Memory B cell (primary cell): ENCODE measurements around the gene TMEM108.

Experiments used
- ATAC-seq: fragments of 150-1000 bp; cut with Tn5 transposase; 2 replicates; pipeline ENCODE4 v1.10.0; 2021; ENCODE audit warnings: low read depth, mild to moderate bottlenecking, moderate library complexity
- DNase-seq, 2 donors: peaks; one replicate each; pipeline ENCODE4 v3.0.0; 2022; ENCODE audit warnings: low spot score in 2 of 2
- H3K27ac Mint-ChIP-seq: one replicate; pipeline ENCODE4 v1.8.0; 2022; ENCODE audit warnings: mild to moderate bottlenecking, moderate library complexity, mixed read lengths
- H3K27me3 Mint-ChIP-seq: one replicate; pipeline ENCODE4 v1.8.0; 2022; ENCODE audit warnings: mixed read lengths
- H3K36me3 Mint-ChIP-seq: one replicate; pipeline ENCODE4 v1.8.0; 2022; ENCODE audit warnings: mild to moderate bottlenecking, mixed read lengths
- H3K4me1 Mint-ChIP-seq: one replicate; pipeline ENCODE4 v1.8.0; 2022; ENCODE audit warnings: mixed read lengths
- H3K4me3 Mint-ChIP-seq: one replicate; pipeline ENCODE4 v1.8.0; 2022; ENCODE audit warnings: mild to moderate bottlenecking, moderate library complexity, mixed read lengths
- H3K9me3 Mint-ChIP-seq: one replicate; pipeline ENCODE4 v1.8.0; 2022; ENCODE audit warnings: mixed read lengths

Gene TMEM108

GRCh38 chr3:133317866-133318265 lies 279.7 kb downstream of the TMEM108 start:
- no peak overlapping the region for H3K27ac Mint-ChIP-seq

DNA sequence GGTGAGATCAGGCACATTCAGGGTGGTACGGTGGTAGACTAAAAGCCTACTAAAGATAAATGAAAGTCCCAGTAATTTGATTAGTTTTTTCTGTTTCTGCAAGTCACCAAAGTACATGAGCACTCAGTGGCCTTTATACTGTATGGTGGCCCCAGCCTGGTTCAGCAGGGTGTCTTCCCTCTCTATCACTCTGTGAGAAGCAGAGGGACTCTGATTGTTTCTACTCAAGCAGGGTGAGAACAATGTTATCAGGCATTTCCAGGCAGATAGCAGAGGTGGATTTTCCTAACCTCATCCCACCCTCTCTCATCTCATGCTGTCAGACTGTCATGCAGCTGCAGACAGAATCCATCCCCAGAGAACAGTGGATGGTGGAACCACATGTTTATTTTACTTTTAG lies 290.2 kb downstream of the TMEM108 start:
- no peak for ATAC-seq
- peaks cover 8% of the 10 kb centered on the region for H3K9me3 Mint-ChIP-seq
- no peaks in the 10 kb centered on the region for H3K27me3 Mint-ChIP-seq
- no peak overlapping the region for H3K27ac Mint-ChIP-seq
- no peaks in the 10 kb centered on the region for H3K4me1 Mint-ChIP-seq
- no peak overlapping the region for H3K4me3 Mint-ChIP-seq
- H3K36me3 Mint-ChIP-seq, result no peaks in the 10 kb centered on the region
- no peak for DNase-seq

More at GRCh38 chr3:133317866-133318265, 279.7 kb downstream of the TMEM108 start:
- peaks cover 7% of the 10 kb centered on the region for H3K27me3 Mint-ChIP-seq
- no peak overlapping the region for H3K4me3 Mint-ChIP-seq
- ATAC-seq (no peak), DNase-seq (no peak)
- peaks cover 2% of the 10 kb centered on the region for H3K36me3 Mint-ChIP-seq
- peaks cover 13% of the 10 kb centered on the region for H3K9me3 Mint-ChIP-seq
- no peaks in the 10 kb centered on the region for H3K4me1 Mint-ChIP-seq

GRCh38 chr3:133329626-133330025 lies 291.4 kb downstream of the TMEM108 start:
- Mint-ChIP-seq H3K27me3 (peaks cover 3% of the 10 kb centered on the region), H3K4me1 (no peaks in the 10 kb centered on the region), H3K9me3 (no peaks in the 10 kb centered on the region), H3K27ac (no peak overlapping the region), H3K36me3 (no peaks in the 10 kb centered on the region), H3K4me3 (no peak overlapping the region)
- DNase-seq (no peak), ATAC-seq (no peak)

DNA sequence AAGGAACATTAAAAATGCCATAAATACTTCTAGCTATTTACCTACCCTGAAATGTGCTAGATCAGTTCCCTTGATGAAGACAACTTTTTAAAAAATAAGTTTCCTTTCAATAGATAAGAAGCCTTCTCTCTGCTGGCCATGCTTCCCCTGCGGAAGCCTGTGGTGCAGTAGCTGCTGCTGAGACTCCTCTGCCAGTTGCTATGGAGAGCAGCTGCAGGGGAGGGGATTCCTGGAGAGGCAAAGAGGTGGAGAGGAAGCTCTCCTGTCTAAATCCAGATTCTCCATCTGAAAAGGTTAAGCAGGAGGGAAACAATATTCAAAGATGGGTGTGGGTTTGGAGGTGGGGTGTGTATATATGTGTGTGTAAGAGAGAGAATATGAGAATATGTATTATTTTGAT lies 291.9 kb downstream of the TMEM108 start:
- Mint-ChIP-seq H3K27ac (no peak overlapping the region), H3K4me3 (no peak overlapping the region), H3K27me3 (peaks cover 3% of the 10 kb centered on the region), H3K4me1 (no peaks in the 10 kb centered on the region), H3K36me3 (no peaks in the 10 kb centered on the region), H3K9me3 (no peaks in the 10 kb centered on the region)
- ATAC-seq (no peak), DNase-seq (no peak)

GRCh38 chr3:133330522-133330921 lies 292.3 kb downstream of the TMEM108 start:
- ATAC-seq (no peak), DNase-seq (no peak)
- no peaks in the 10 kb centered on the region for H3K4me1 Mint-ChIP-seq
- no peaks in the 10 kb centered on the region for H3K36me3 Mint-ChIP-seq
- H3K27ac Mint-ChIP-seq, result no peak overlapping the region
- H3K4me3 Mint-ChIP-seq, result no peak overlapping the region
- H3K9me3 Mint-ChIP-seq, result no peaks in the 10 kb centered on the region
- H3K27me3 Mint-ChIP-seq, result peaks cover 3% of the 10 kb centered on the region

DNA sequence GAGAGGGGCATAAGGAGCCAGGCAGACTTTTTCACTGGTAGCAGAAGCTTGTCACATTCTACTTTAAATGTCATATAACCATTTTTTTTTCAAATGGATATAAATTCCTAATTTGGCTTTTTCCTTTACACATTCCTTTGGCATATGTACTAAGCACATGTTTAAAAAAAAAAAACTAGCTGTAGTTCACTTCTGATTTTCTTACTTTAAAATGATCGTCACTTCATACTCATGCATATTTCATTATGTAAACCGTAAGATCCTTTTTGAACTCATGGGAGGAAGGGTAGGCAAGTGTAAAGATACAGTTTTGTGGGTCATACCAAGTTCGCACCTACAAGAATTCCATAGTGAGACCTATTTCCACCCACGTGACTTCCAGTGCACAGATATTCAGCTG lies 316.5 kb downstream of the TMEM108 start:
- Mint-ChIP-seq H3K9me3 (peaks cover 4% of the 10 kb centered on the region), H3K36me3 (no peaks in the 10 kb centered on the region), H3K27me3 (peaks cover 10% of the 10 kb centered on the region), H3K4me3 (no peak overlapping the region), H3K27ac (no peak overlapping the region), H3K4me1 (no peaks in the 10 kb centered on the region)
- DNase-seq (no peak), ATAC-seq (no peak)

DNA sequence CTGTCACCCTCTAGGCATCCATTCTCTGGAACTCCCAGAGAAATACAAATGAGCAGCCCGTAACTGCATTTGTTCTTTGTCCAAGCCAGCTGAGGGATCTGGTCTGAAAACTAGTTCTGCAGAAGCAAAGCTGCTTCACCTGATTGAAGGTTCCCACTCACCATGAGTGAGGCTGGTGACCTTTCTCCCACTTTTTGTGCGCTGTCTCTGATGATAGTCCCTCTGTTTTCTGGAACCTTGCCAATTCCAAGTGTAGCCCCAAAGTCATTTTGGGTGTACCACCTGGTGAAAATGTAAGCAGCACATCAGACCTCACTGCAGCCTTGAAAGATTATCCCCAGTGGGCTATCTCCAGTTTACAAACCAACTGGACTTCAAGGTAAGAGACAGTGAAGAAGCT lies 322.3 kb downstream of the TMEM108 start:
- H3K4me1 Mint-ChIP-seq, result no peaks in the 10 kb centered on the region
- no peak overlapping the region for H3K4me3 Mint-ChIP-seq
- peaks cover 4% of the 10 kb centered on the region for H3K9me3 Mint-ChIP-seq
- peaks cover 9% of the 10 kb centered on the region for H3K27me3 Mint-ChIP-seq
- no peak for ATAC-seq
- no peak overlapping the region for H3K27ac Mint-ChIP-seq
- H3K36me3 Mint-ChIP-seq, result no peaks in the 10 kb centered on the region
- no peak for DNase-seq

DNA sequence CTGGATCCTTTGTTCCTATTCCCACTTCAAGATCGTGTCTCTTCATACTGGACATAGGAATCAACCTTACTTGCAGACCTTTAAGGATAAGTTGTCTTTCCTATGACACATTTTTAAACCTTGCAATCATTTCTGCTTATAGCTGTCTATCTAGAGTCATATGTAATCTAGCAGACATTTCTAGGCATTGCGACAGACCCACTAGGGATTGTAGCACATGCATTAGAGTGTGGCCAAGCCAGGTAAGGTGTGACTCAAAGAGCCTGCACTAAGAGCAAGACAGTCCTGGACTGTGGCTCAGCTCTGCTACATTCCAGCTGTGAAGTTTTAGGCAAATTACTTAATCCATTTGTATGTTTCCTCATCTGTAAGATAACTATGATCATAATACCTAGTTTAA lies 322.8 kb downstream of the TMEM108 start:
- H3K4me1 Mint-ChIP-seq, result no peaks in the 10 kb centered on the region
- ATAC-seq (no peak), DNase-seq (no peak)
- H3K27me3 Mint-ChIP-seq, result peaks cover 8% of the 10 kb centered on the region
- no peaks in the 10 kb centered on the region for H3K36me3 Mint-ChIP-seq
- no peak overlapping the region for H3K27ac Mint-ChIP-seq
- H3K9me3 Mint-ChIP-seq, result peaks cover 4% of the 10 kb centered on the region
- no peak overlapping the region for H3K4me3 Mint-ChIP-seq

- DNase-seq, result peak in 1 of 2 donors; percentile 2
- H3K9me3 Mint-ChIP-seq, result peaks cover under 1% of the 10 kb centered on the region
- no peaks in the 10 kb centered on the region for H3K36me3 Mint-ChIP-seq
- no peak for ATAC-seq
- H3K4me3 Mint-ChIP-seq, result no peak overlapping the region
- no peaks in the 10 kb centered on the region for H3K4me1 Mint-ChIP-seq
- H3K27ac Mint-ChIP-seq, result no peak overlapping the region
- H3K27me3 Mint-ChIP-seq, result peaks cover 7% of the 10 kb centered on the region
Measured at GRCh38 chr3:133361435-133361834, 323.2 kb downstream of the TMEM108 start.

- no peak for DNase-seq
- Mint-ChIP-seq H3K36me3 (no peaks in the 10 kb centered on the region), H3K4me3 (no peak overlapping the region), H3K9me3 (no peaks in the 10 kb centered on the region), H3K27ac (no peak overlapping the region), H3K27me3 (peaks cover 6% of the 10 kb centered on the region), H3K4me1 (no peaks in the 10 kb centered on the region)
- ATAC-seq, result no peak
Measured at GRCh38 chr3:133362539-133362938, 324.3 kb downstream of the TMEM108 start.

DNA sequence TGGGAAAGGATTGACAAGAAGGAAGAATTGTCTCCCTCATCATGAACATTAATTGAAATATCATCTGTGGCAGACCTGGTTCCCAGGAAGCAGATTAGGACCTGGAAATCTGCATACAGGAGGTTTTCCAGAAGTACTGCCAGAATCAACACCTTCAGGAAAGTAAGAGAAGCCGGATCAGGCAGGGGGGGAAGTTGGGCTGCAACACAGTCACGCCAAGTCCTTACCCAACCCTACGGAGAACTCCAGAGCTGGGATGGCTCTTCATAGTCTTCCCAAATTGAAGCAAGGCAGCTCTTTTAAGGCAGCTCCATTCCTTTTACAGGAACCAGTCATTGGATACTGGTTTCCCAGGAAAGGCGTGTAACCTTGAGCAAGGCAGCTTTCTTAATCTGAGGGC lies 326.5 kb downstream of the TMEM108 start:
- no peaks in the 10 kb centered on the region for H3K9me3 Mint-ChIP-seq
- H3K27ac Mint-ChIP-seq, result no peak overlapping the region
- DNase-seq (no peak), ATAC-seq (no peak)
- H3K27me3 Mint-ChIP-seq, result peaks cover 3% of the 10 kb centered on the region
- no peak overlapping the region for H3K4me3 Mint-ChIP-seq
- H3K36me3 Mint-ChIP-seq, result no peaks in the 10 kb centered on the region
- no peaks in the 10 kb centered on the region for H3K4me1 Mint-ChIP-seq

GRCh38 chr3:133366921-133367320 lies 328.7 kb downstream of the TMEM108 start:
- Mint-ChIP-seq H3K4me1 (no peaks in the 10 kb centered on the region), H3K27me3 (peaks cover 3% of the 10 kb centered on the region), H3K27ac (no peak overlapping the region), H3K9me3 (no peaks in the 10 kb centered on the region), H3K4me3 (no peak overlapping the region), H3K36me3 (no peaks in the 10 kb centered on the region)
- no peak for ATAC-seq
- DNase-seq, result no peak

- H3K27ac Mint-ChIP-seq, result no peak overlapping the region
- no peaks in the 10 kb centered on the region for H3K9me3 Mint-ChIP-seq
Measured at GRCh38 chr3:133367403-133367802, 329.2 kb downstream of the TMEM108 start.

GRCh38 chr3:133367956-133368355 lies 329.8 kb downstream of the TMEM108 start:
- DNase-seq (no peak), ATAC-seq (no peak)
- Mint-ChIP-seq H3K27ac (no peak overlapping the region), H3K27me3 (peaks cover 3% of the 10 kb centered on the region), H3K36me3 (no peaks in the 10 kb centered on the region), H3K4me1 (no peaks in the 10 kb centered on the region), H3K9me3 (no peaks in the 10 kb centered on the region), H3K4me3 (no peak overlapping the region)

More at GRCh38 chr3:133367403-133367802, 329.2 kb downstream of the TMEM108 start:
- DNase-seq, result no peak
- Mint-ChIP-seq H3K36me3 (no peaks in the 10 kb centered on the region), H3K4me1 (no peaks in the 10 kb centered on the region), H3K4me3 (no peak overlapping the region), H3K27me3 (peaks cover 3% of the 10 kb centered on the region)
- ATAC-seq, result no peak

DNA sequence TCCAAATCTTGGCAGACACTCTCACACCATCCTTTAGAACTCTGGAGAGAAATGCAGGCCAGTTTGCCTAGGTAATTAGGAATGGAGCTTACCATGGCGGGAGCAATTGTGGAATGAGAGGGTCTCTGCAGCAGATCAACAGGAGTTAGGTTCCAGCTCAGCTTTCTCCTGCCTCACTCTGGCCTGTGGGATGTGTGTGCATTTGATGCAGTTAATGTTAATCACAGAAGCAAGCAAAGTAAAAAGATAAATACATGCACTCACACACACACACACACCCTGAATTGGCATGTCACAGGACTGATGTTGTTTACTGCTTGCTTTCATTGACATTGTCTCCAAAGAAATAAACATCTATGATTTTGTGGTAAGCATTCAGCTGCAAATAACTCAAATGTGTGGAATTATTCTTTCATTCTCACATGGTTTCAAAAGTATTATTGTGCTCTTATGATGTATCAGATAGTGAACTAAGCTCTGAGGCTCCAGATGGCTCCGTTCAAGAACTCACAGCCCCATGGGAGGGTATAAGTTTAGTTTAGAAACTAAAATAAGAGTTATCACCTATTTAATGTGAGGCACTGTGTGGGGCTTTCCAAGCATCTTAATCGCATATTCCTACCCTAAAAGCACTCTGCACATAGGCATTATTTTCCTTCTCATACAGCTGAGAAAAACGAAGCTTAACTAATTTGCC lies 330.3 kb downstream of the TMEM108 start:
- H3K27me3 Mint-ChIP-seq, result peaks cover 3% of the 10 kb centered on the region
- no peak for ATAC-seq
- H3K27ac Mint-ChIP-seq, result no peak overlapping the region
- no peak overlapping the region for H3K4me3 Mint-ChIP-seq
- H3K36me3 Mint-ChIP-seq, result no peaks in the 10 kb centered on the region
- DNase-seq, result no peak
- no peaks in the 10 kb centered on the region for H3K4me1 Mint-ChIP-seq
- H3K9me3 Mint-ChIP-seq, result no peaks in the 10 kb centered on the region
